HepG2 (cell line): ENCODE results near the gene MBL2. TPM values are rescaled to one million over a fixed set of nuclear protein-coding genes. Genes with fewer than 3 reads are reported as not detected.
A peak's percentile ranks its signal among the peaks of the same experiment; 100 is the strongest.

Experiments
- CEBPG ChIP-seq: IDR thresholded peaks from 2 replicates; pipeline ENCODE4 v1.6.1; 2016
- CREM ChIP-seq, 2 experiments: sonication (generic) in 1 of 2; formaldehyde crosslinking in 1 of 2; IDR thresholded peaks; 2 replicates each; pipeline versions ENCODE4 v1.4.0 to v1.6.1; 2016 to 2020; ENCODE audit warnings: antibody characterized with exemption in 1 of 2, mild to moderate bottlenecking in 1 of 2, missing genetic modification reagents in 1 of 2
- ETV5 ChIP-seq: IDR thresholded peaks from 2 replicates; pipeline ENCODE4 v1.6.1; 2018; ENCODE audit warnings: missing biosample characterization, missing genetic modification reagents, inconsistent platforms, borderline replicate concordance
- NFIC ChIP-seq: IDR thresholded peaks from 2 replicates; pipeline ENCODE4 v1.6.1; 2012; ENCODE audit warnings: mild to moderate bottlenecking, low read length, inconsistent platforms
- NR2F1 ChIP-seq, 2 experiments: fragments of 450-650 bp in 1 of 2; formaldehyde crosslinking in 1 of 2; IDR thresholded peaks; 2 replicates each; pipeline versions ENCODE4 v1.5.0 to v1.6.1; 2016 to 2020; ENCODE audit warnings: mild to moderate bottlenecking in 1 of 2, missing compliant biosample characterization in 1 of 2, missing genetic modification reagents in 1 of 2, moderate library complexity in 1 of 2
- PBX2 ChIP-seq: IDR thresholded peaks from 2 replicates; pipeline ENCODE4 v1.6.1; 2016; ENCODE audit warnings: control low read depth
- POLR2G ChIP-seq: fragments of 200-400 bp; formaldehyde crosslinking; IDR thresholded peaks from 2 replicates; pipeline ENCODE4 v1.6.1; 2018; ENCODE audit warnings: mild to moderate bottlenecking, low read depth, low read length, moderate library complexity
- PRDM10 ChIP-seq: sonication (generic); formaldehyde crosslinking; IDR thresholded peaks from 2 replicates; pipeline ENCODE4 v1.4.0; 2020; ENCODE audit warnings: low read depth, missing genetic modification reagents
- RBAK ChIP-seq: sonication (generic); formaldehyde crosslinking; IDR thresholded peaks from 2 replicates; pipeline ENCODE4 v1.5.1; 2020; ENCODE audit warnings: mild to moderate bottlenecking, missing genetic modification reagents
- SAFB2 ChIP-seq: sonication (generic); formaldehyde crosslinking; IDR thresholded peaks from 2 replicates; pipeline ENCODE4 v1.5.1; 2020; ENCODE audit warnings: missing genetic modification reagents, low read depth, mild to moderate bottlenecking, borderline replicate concordance
- SKIL ChIP-seq: sonication (generic); formaldehyde crosslinking; IDR thresholded peaks from 2 replicates; pipeline ENCODE4 v1.8.0; 2022; ENCODE audit warnings: missing genetic modification reagents, mild to moderate bottlenecking, moderate library complexity, borderline replicate concordance
- TCF12 ChIP-seq, 2 experiments: fragments of 450-650 bp in 1 of 2; sonication (generic) in 1 of 2; formaldehyde crosslinking in 1 of 2; IDR thresholded peaks; 2 replicates each; pipeline versions ENCODE4 v1.6.1 to v1.8.0; 2017 to 2022; ENCODE audit warnings: antibody characterized with exemption in 1 of 2, mild to moderate bottlenecking in 1 of 2, missing genetic modification reagents in 1 of 2, moderate library complexity in 1 of 2
- YEATS4 ChIP-seq: sonication (generic); formaldehyde crosslinking; IDR thresholded peaks from 2 replicates; pipeline ENCODE4 v1.4.0; 2020; ENCODE audit warnings: missing genetic modification reagents, borderline replicate concordance
- ZFP91 ChIP-seq: sonication (generic); formaldehyde crosslinking; IDR thresholded peaks from 2 replicates; pipeline ENCODE4 v1.9.0; 2022; ENCODE audit warnings: missing genetic modification reagents, mild to moderate bottlenecking, borderline replicate concordance
- ZMYM2 ChIP-seq: sonication (generic); formaldehyde crosslinking; IDR thresholded peaks from 2 replicates; pipeline ENCODE4 v1.8.0; 2022; ENCODE audit warnings: mild to moderate bottlenecking, missing genetic modification reagents
- ZNF264 ChIP-seq: sonication (generic); formaldehyde crosslinking; IDR thresholded peaks from 2 replicates; pipeline ENCODE4 v1.4.0; 2020; ENCODE audit warnings: missing genetic modification reagents
- ZNF451 ChIP-seq: sonication (generic); formaldehyde crosslinking; IDR thresholded peaks from 2 replicates; pipeline ENCODE4 v1.5.0; 2020; ENCODE audit warnings: mild to moderate bottlenecking, missing genetic modification reagents
- ZNF501 ChIP-seq: sonication (generic); formaldehyde crosslinking; IDR thresholded peaks from 2 replicates; pipeline ENCODE4 v1.5.1; 2020; ENCODE audit warnings: mild to moderate bottlenecking, moderate library complexity, missing genetic modification reagents
- ZNF543 ChIP-seq: sonication (generic); formaldehyde crosslinking; IDR thresholded peaks from 2 replicates; pipeline ENCODE4 v1.4.0; 2020; ENCODE audit warnings: mild to moderate bottlenecking, missing genetic modification reagents
- ZNF562 ChIP-seq: sonication (generic); formaldehyde crosslinking; IDR thresholded peaks from 2 replicates; pipeline ENCODE4 v1.8.0; 2022; ENCODE audit warnings: missing genetic modification reagents, borderline replicate concordance
- ZSCAN29 ChIP-seq: sonication (generic); formaldehyde crosslinking; conservative IDR thresholded peaks from 2 replicates; pipeline ENCODE4 v1.4.0; 2020; ENCODE audit warnings: mild to moderate bottlenecking, missing genetic modification reagents
- polyA plus RNA-seq, 8 experiments: library from polyadenylated mRNA; depleted of rRNA in 3 of 8; stranded (reverse) in 7 of 8; unstranded in 1 of 8; fragments of >200 nt; fragmentation: Illumina TruSeq in 4 of 8; extraction: Trizol in 4 of 8; gene quantifications; 2 replicates each; pipeline versions ENCODE4 v1.2.1 to v1.2.3, GENCODE V29; 2011 to 2016; ENCODE audit warnings: low read depth in 4 of 8, missing spikeins in 1 of 8, mixed read lengths in 1 of 8; ENCODE audit not compliant: insufficient read depth in 1 of 8
- total RNA-seq, 5 experiments: library from RNA; depleted of rRNA; stranded (reverse); fragments of >200 nt; fragmentation: Illumina TruSeq; extraction: Trizol; gene quantifications; 2 replicates each; pipeline ENCODE4 v1.2.3, GENCODE V29; 2016; ENCODE audit warnings: low read depth in 1 of 5

MBL2 gene
- total and polyA plus RNA-seq, 2 of the 13 experiments (the other 11 are each of a cell fraction or from before 2014, with no cell fraction given): 9.6 to 16.2 TPM

- TF ChIP-seq SKIL (CRISPR knock-in tag): peak; percentile 95
- peak; percentile 66; the same call in 1 of the 2 replicates for TF ChIP-seq ZFP91 (CRISPR knock-in tag)
- TF ChIP-seq PRDM10 (CRISPR knock-in tag): peak; percentile 30; the same call in 1 of the 2 replicates
- TF ChIP-seq ETV5: peak; percentile 94
- peak; percentile 94 for TF ChIP-seq CREM (IDR thresholded peaks at IDR 0.05)
- TF ChIP-seq CREM (CRISPR knock-in tag; IDR thresholded peaks at IDR 0.05): no peak
- TF ChIP-seq RBAK (CRISPR knock-in tag): no peak
- peak; percentile 75; the same call in 1 of the 2 replicates for TF ChIP-seq SAFB2
- TF ChIP-seq ZNF562 (CRISPR knock-in tag): no peak
- TF ChIP-seq PBX2 (CRISPR knock-in tag): no peak
- peak; percentile 88 for TF ChIP-seq ZNF543 (CRISPR knock-in tag)
- TF ChIP-seq NR2F1 (CRISPR knock-in tag; IDR thresholded peaks at IDR 0.05): peak; percentile 97
- peak; percentile 44; the same call in 1 of the 2 replicates for TF ChIP-seq ZMYM2
- TF ChIP-seq YEATS4 (CRISPR knock-in tag): peak; percentile 73; the same call in 1 of the 2 replicates
- no peak for TF ChIP-seq ZNF451 (CRISPR knock-in tag)
- TF ChIP-seq TCF12 (IDR thresholded peaks at IDR 0.05): no peak
- peak; percentile 95 for TF ChIP-seq TCF12 (CRISPR knock-in tag; IDR thresholded peaks at IDR 0.05)
- TF ChIP-seq ZNF501 (CRISPR knock-in tag): peak; percentile 57; the same call in 1 of the 2 replicates
- TF ChIP-seq POLR2G: peak; percentile 81
- peak; percentile 96 for TF ChIP-seq NFIC
- no peak for TF ChIP-seq ZNF264 (CRISPR knock-in tag)
- TF ChIP-seq CEBPG (CRISPR knock-in tag): peak; percentile 70
- TF ChIP-seq ZSCAN29: peak; percentile 92
Measured at GRCh38 chr10:52774600-52775106, 2.1 kb upstream of the MBL2 start (continued).
